Measurements from ENCODE around the gene SFMBT1.

- TF ChIP-seq ZNF274 (IDR thresholded peaks at IDR 0.05; ENCODE audit: low read depth, low read length), result no peak
- TF ChIP-seq YY1 (IDR thresholded peaks at IDR 0.05; ENCODE audit: insufficient read depth, insufficient read length), result no peak
These were observed 37.6 kb upstream of the SFMBT1 start for GRCh38 chr3:53083521-53083920.

Data from NT2/D1 (cell line).